SK-N-SH (cell line): ENCODE measurements around the gene GLCE. TPM values are rescaled to one million over a fixed set of nuclear protein-coding genes. Genes with fewer than 3 reads are reported as not detected.
"Not testable (repeated sequence)": the region's sequence is repeated elsewhere in the genome, so short reads cannot be mapped to it uniquely, and the experiment has no call there.

Experiments
- CTCF ChIA-PET: fragments of 300-600, 350-600 bp; formaldehyde crosslinking; extraction: SDS; loops from one replicate; lab custom pipeline; 2021; lab: Yijun Ruan, JAX
- POLR2A ChIA-PET: fragments of 350-600 bp; sonication (Branson Sonifier 250); formaldehyde crosslinking; extraction: SDS; loops from one replicate; lab custom pipeline; 2020; ENCODE audit warnings: antibody characterized with exemption, inconsistent platforms; lab: Yijun Ruan, JAX
- DNase-seq: peaks from one replicate; pipeline ENCODE4 v3.0.0; 2012
- H2AFZ ChIP-seq: fragments of 200-600 bp; sonication (generic); 2 replicates; pipeline ENCODE4 v1.8.1; 2016; ENCODE audit warnings: antibody characterized with exemption, mild to moderate bottlenecking, low read depth
- H3F3A ChIP-seq: fragments of 200-600 bp; sonication (generic); replicated peaks from 2 replicates; pipeline ENCODE3; 2016; ENCODE audit warnings: antibody characterized with exemption, mild to moderate bottlenecking; ENCODE audit not compliant: insufficient read depth
- H3K27ac ChIP-seq, 2 experiments: fragments of 200-500 bp in 1 of 2; fragments of 200-600 bp in 1 of 2; sonication (Bioruptor generic) in 1 of 2; sonication (generic), shearing (Covaris generic) in 1 of 2; 2 replicates each; pipeline versions ENCODE4 v1.5.1 to v1.6.1; 2014 to 2016; ENCODE audit warnings: low read depth in 2 of 2, inconsistent platforms in 1 of 2, low read length in 1 of 2, mild to moderate bottlenecking in 1 of 2, mixed read lengths in 1 of 2
- H3K27me3 ChIP-seq: fragments of 200-600 bp; sonication (generic), shearing (Covaris generic); 2 replicates; pipeline ENCODE4 v1.6.1; 2016; ENCODE audit warnings: mixed run types; ENCODE audit not compliant: insufficient read depth
- H3K36me3 ChIP-seq, 2 experiments: fragments of 200-500 bp in 1 of 2; fragments of 200-600 bp in 1 of 2; sonication (Bioruptor generic) in 1 of 2; sonication (generic) in 1 of 2; replicated peaks in 1 of 2; 2 replicates each; pipeline versions ENCODE3 to v1.5.1; 2014 to 2016; ENCODE audit warnings: low read length in 1 of 2, mild to moderate bottlenecking in 1 of 2; ENCODE audit not compliant: insufficient read depth in 2 of 2, control insufficient read depth in 1 of 2
- H3K4me1 ChIP-seq, 2 experiments: fragments of 200-500 bp in 1 of 2; fragments of 200-600 bp in 1 of 2; sonication (Bioruptor generic) in 1 of 2; sonication (generic), shearing (Covaris generic) in 1 of 2; 2 replicates each; pipeline versions ENCODE4 v1.5.1 to v1.6.1; 2014 to 2016; ENCODE audit warnings: low read depth in 1 of 2, low read length in 1 of 2, mixed run types in 1 of 2; ENCODE audit not compliant: insufficient read depth in 2 of 2, control insufficient read depth in 1 of 2
- H3K4me2 ChIP-seq: fragments of 200-600 bp; sonication (generic), shearing (Covaris generic); 2 replicates; pipeline ENCODE4 v1.6.1; 2017; ENCODE audit warnings: mixed run types
- H3K4me3 ChIP-seq, 2 experiments: fragments of 200-500 bp in 1 of 2; fragments of 200-600 bp in 1 of 2; sonication (Bioruptor generic) in 1 of 2; sonication (generic), shearing (Covaris generic) in 1 of 2; 2 replicates each; pipeline versions ENCODE4 v1.5.1 to v1.8.1; 2014 to 2016; ENCODE audit warnings: low read depth in 2 of 2, inconsistent platforms in 1 of 2, low read length in 1 of 2, mild to moderate bottlenecking in 1 of 2, mixed read lengths in 1 of 2, moderate library complexity in 1 of 2
- H3K79me2 ChIP-seq: fragments of 200-600 bp; sonication (generic); 2 replicates; pipeline ENCODE4 v1.8.1; 2017; ENCODE audit warnings: mild to moderate bottlenecking; ENCODE audit not compliant: insufficient read depth
- H3K9ac ChIP-seq: fragments of 200-600 bp; sonication (generic); 2 replicates; pipeline ENCODE4 v1.6.1; 2017; ENCODE audit warnings: mixed run types
- H3K9me2 ChIP-seq: fragments of 200-600 bp; sonication (generic); 2 replicates; pipeline ENCODE4 v1.6.1; 2017; ENCODE audit warnings: mixed run types
- H3K9me3 ChIP-seq: fragments of 200-600 bp; sonication (generic); 2 replicates; pipeline ENCODE4 v1.6.1; 2017; ENCODE audit warnings: mixed run types, mild to moderate bottlenecking, moderate library complexity
- H4K20me1 ChIP-seq: fragments of 200-600 bp; sonication (generic); 2 replicates; pipeline ENCODE4 v1.6.1; 2017; ENCODE audit warnings: mild to moderate bottlenecking, mixed run types; ENCODE audit not compliant: insufficient read depth
- EP300 ChIP-seq, 2 experiments: IDR thresholded peaks; 2 replicates each; pipeline versions ENCODE4 v1.4.0 to v1.6.1; 2012; ENCODE audit warnings: borderline replicate concordance in 1 of 2, low read depth in 1 of 2, low read length in 1 of 2
- FOSL2 ChIP-seq: IDR thresholded peaks from 2 replicates; pipeline ENCODE4 v1.4.0; 2012; ENCODE audit warnings: low read depth, mild to moderate bottlenecking, moderate library complexity, borderline replicate concordance
- FOXJ3 ChIP-seq: sonication (generic); formaldehyde crosslinking; IDR thresholded peaks from 2 replicates; pipeline ENCODE4 v1.5.1; 2020; ENCODE audit warnings: mild to moderate bottlenecking, missing genetic modification reagents
- FOXM1 ChIP-seq: IDR thresholded peaks from 2 replicates; pipeline ENCODE4 v1.4.0; 2012; ENCODE audit warnings: low read depth, mild to moderate bottlenecking
- GABPA ChIP-seq: IDR thresholded peaks from 2 replicates; pipeline ENCODE4 v1.4.0; 2012; ENCODE audit warnings: low read depth, mild to moderate bottlenecking
- POLR2AphosphoS5 ChIP-seq: IDR thresholded peaks from 2 replicates; pipeline ENCODE4 v1.6.1; 2012; ENCODE audit warnings: low read depth, low read length
- RCOR1 ChIP-seq: fragments of 150-350 bp; IDR thresholded peaks from 2 replicates; pipeline ENCODE4 v1.6.1; 2017; ENCODE audit warnings: antibody characterized with exemption, low read length
- RFX5 ChIP-seq: IDR thresholded peaks from 2 replicates; pipeline ENCODE4 v1.6.1; 2012; ENCODE audit warnings: mild to moderate bottlenecking, improper control_type of control experiment, low read length
- RXRA ChIP-seq: IDR thresholded peaks from 2 replicates; pipeline ENCODE4 v1.4.0; 2012; ENCODE audit warnings: low read depth, mild to moderate bottlenecking, borderline replicate concordance
- SIN3A ChIP-seq: IDR thresholded peaks from 2 replicates; pipeline ENCODE4 v1.6.1; 2012; ENCODE audit warnings: low read depth, mild to moderate bottlenecking, low read length, moderate library complexity, borderline replicate concordance
- SMC3 ChIP-seq: IDR thresholded peaks from 2 replicates; pipeline ENCODE4 v1.6.1; 2012; ENCODE audit warnings: low read depth, low read length, improper control_type of control experiment
- TAF1 ChIP-seq: IDR thresholded peaks from 2 replicates; pipeline ENCODE4 v1.6.1; 2012; ENCODE audit warnings: low read depth, mild to moderate bottlenecking, low read length, moderate library complexity, borderline replicate concordance
- TCF12 ChIP-seq: IDR thresholded peaks from 2 replicates; pipeline ENCODE4 v1.4.0; 2012
- TEAD4 ChIP-seq: IDR thresholded peaks from 2 replicates; pipeline ENCODE4 v1.4.0; 2012; ENCODE audit warnings: mild to moderate bottlenecking, borderline replicate concordance; ENCODE audit not compliant: insufficient read depth
- YY1 ChIP-seq: IDR thresholded peaks from 2 replicates; pipeline ENCODE4 v1.4.0; 2012; ENCODE audit warnings: low read depth, mild to moderate bottlenecking
- WGBS: methylation state at CpG from one replicate; pipeline ENCODE4 v1.1.6; 2017; ENCODE audit warnings: low lambda C conversion rate; 5-methylcytosine and 5-hydroxymethylcytosine counted together
- polyA plus RNA-seq, 3 experiments: library from polyadenylated mRNA; depleted of rRNA; stranded (reverse); fragments of >200 nt; gene quantifications; 2 replicates each; pipeline ENCODE4 v1.2.3, GENCODE V29; 2012
- TF ChIP-seq, protein P1 (sequence below): IDR thresholded peaks from 2 replicates; pipeline ENCODE4 v1.4.0; 2012; ENCODE audit warnings: low read depth, borderline replicate concordance

The GLCE gene
- polyA plus RNA-seq, 1 of the 3 experiments (the other 2 are of a cell fraction) = 19.5 TPM

DNA sequence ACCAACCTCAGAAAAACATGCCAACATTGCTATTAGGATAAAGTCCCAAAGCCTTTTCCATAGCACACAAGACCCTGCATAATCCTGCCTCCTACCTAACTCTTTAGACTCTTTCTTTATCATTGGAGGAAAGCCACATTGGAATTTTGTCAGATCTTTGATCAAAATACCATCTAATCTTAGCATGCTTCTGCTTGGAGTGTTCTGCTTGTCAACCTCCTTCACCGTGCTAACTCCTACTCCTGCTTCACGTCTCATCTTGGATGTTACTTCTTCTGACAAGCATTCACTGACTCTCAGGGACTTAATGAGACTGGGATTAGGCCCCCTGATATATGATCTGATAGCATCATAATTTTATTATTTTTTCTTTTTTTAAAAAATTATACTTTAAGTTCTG lies 7.4 kb upstream of the GLCE start:
- POLR2A ChIA-PET = no interaction called here
- TF ChIP-seq GABPA (no peak), TAF1 (no peak), RXRA (no peak)
- Histone ChIP-seq H3K36me3 (no peaks in the 10 kb centered on the region), H3K9me2 (no peaks in the 10 kb centered on the region), H3K9ac (no peak overlapping the region), H3K9me3 (no peaks in the 10 kb centered on the region), H3K4me2 (no peak overlapping the region), H3K79me2 (no peaks in the 10 kb centered on the region), H3K27me3 (no peaks in the 10 kb centered on the region), H2AFZ (no peak overlapping the region), H3K4me1 (peaks cover 0 to 6% of the 10 kb centered on the region in 2 experiments; a peak in 2 of 4 replicates), H3K27ac (no peak overlapping the region), H3K4me3 (no peak overlapping the region), H4K20me1 (no peaks in the 10 kb centered on the region), H3F3A (no peaks in the 10 kb centered on the region)
- no peak for DNase-seq
- CTCF ChIA-PET = interaction anchor here (0.8 kb wide), 1 partner anchor 94 kb away, joined by 3 read pairs; no protein-coding TSS in a partner anchor
- 92% methylated on average over 2 of the region's 2 CpGs for WGBS

DNA sequence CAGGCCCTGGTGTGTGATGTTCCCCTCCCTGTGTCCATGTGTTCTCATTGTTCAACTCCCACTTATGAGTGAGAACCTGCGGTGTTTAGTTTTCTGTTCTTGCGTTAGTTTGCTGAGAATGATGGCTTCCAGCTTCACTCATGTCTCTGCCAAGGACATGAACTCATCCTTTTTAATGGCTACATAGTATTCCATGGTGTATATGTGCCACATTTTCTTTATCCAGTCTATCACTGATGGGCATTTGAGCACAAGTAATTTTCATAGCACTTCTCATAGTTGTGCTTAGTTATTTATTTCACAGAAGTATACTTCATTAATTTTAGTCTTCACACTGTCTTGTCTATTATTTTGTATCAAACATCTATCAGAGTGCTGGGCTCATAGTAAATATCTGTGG lies 6.8 kb upstream of the GLCE start:
- H3K9ac ChIP-seq, DNase-seq, H3K9me2 ChIP-seq, H3K4me2 ChIP-seq, H3K4me3 ChIP-seq, H3K36me3 ChIP-seq, H3K79me2 ChIP-seq, H3K9me3 ChIP-seq, H3K27ac ChIP-seq, H2AFZ ChIP-seq, POLR2A ChIA-PET, H3F3A ChIP-seq, H3K27me3 ChIP-seq, H4K20me1 ChIP-seq, H3K4me1 ChIP-seq: not testable (repeated sequence)
- WGBS = 85% methylated on average over 2 of the region's 2 CpGs
- CTCF ChIA-PET = interaction anchor here (1.4 kb wide), 1 partner anchor 14 kb away, joined by 3 read pairs; no protein-coding TSS in a partner anchor

DNA sequence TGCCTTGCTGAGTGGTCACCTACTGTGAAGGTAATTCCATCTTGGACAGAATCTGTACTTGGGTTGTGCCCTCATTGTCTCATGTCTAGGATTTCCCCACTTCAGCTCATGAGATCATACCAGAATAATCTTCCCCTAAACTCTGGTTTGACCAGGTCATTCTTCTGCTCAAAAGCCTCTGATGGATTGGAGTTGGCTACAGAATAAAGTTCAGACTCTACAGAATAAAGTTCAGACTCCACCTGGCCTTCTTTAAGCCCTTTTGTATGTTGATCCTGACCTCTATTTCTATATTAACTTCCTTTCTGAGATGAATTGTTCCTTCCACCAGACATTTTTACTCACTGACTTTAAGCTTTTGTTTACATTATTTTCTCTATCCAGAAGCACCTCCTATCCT lies 6.4 kb upstream of the GLCE start:
- Histone ChIP-seq H4K20me1 (no peaks in the 10 kb centered on the region), H3K9ac (no peak overlapping the region), H3K9me2 (no peaks in the 10 kb centered on the region), H3K4me2 (peak overlapping the region; percentile 21; the same call in 1 of the 2 replicates), H3K27me3 (no peaks in the 10 kb centered on the region), H3K4me3 (no peak overlapping the region), H3K36me3 (no peaks in the 10 kb centered on the region), H3K79me2 (no peaks in the 10 kb centered on the region), H2AFZ (peak overlapping the region; percentile 63), H3F3A (no peaks in the 10 kb centered on the region)
- DNase-seq = no peak
- POLR2A ChIA-PET = no interaction called here
- TF ChIP-seq FOXM1 = no peak
- no peak for TF ChIP-seq POLR2AphosphoS5
- TF ChIP-seq RFX5 = no peak
- TF ChIP-seq SMC3 = no peak
- TF ChIP-seq RCOR1 = no peak
- TF ChIP-seq, protein P1, sequence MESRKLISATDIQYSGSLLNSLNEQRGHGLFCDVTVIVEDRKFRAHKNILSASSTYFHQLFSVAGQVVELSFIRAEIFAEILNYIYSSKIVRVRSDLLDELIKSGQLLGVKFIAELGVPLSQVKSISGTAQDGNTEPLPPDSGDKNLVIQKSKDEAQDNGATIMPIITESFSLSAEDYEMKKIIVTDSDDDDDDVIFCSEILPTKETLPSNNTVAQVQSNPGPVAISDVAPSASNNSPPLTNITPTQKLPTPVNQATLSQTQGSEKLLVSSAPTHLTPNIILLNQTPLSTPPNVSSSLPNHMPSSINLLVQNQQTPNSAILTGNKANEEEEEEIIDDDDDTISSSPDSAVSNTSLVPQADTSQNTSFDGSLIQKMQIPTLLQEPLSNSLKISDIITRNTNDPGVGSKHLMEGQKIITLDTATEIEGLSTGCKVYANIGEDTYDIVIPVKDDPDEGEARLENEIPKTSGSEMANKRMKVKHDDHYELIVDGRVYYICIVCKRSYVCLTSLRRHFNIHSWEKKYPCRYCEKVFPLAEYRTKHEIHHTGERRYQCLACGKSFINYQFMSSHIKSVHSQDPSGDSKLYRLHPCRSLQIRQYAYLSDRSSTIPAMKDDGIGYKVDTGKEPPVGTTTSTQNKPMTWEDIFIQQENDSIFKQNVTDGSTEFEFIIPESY = no peak
- no peak for TF ChIP-seq FOXJ3 (CRISPR knock-in tag)
- no peak for TF ChIP-seq FOSL2
- TF ChIP-seq RXRA = no peak
- no peak for TF ChIP-seq EP300 (IDR thresholded peaks at IDR 0.05; ENCODE audit: borderline replicate concordance in 1 of 2, low read depth in 1 of 2, low read length in 1 of 2)
- TF ChIP-seq SIN3A = no peak
- no peak for TF ChIP-seq TCF12
- TF ChIP-seq TAF1 = no peak
- TF ChIP-seq YY1 = no peak
- no peak for TF ChIP-seq TEAD4
- TF ChIP-seq, all 33 proteins: peak for 0
- CTCF ChIA-PET = interaction anchor here (0.9 to 1.4 kb wide), 2 partner anchors 14 to 71 kb away, joined by 3 read pairs; no protein-coding TSS in a partner anchor
- H3K9me3 ChIP-seq = no peaks in the 10 kb centered on the region
- peaks cover 0 to 6% of the 10 kb centered on the region in 2 experiments; a peak in 2 of 4 replicates for H3K4me1 ChIP-seq
- peak overlapping the region in 1 of 2 experiments; percentile 15; a peak in 1 of 4 replicates for H3K27ac ChIP-seq
